K562 (cell line): ENCODE data around the gene ABI2. TPM values are rescaled to one million over a fixed set of nuclear protein-coding genes. Genes with fewer than 3 reads are reported as not detected.

ENCODE experiments used
- ATAC-seq: fragments of 200-7000 bp; cut with Tn5 transposase; 3 replicates; pipeline ENCODE4 v1.9.1; 2020; ENCODE audit warnings: moderate library complexity
- BruUV-seq: library from RNA; stranded (reverse); fragments of 400-500 nt; replicated peaks from 2 replicates; lab custom pipeline; 2021; lab: Mats Ljungman, UMichigan
- CTCF ChIA-PET: fragments of 300-600 bp; formaldehyde crosslinking; extraction: SDS; loops from one replicate; lab custom pipeline; 2021; ENCODE audit warnings: low intra/inter-chr PET ratio; lab: Yijun Ruan, JAX
- POLR2A ChIA-PET: fragments of 300-600, 350-650 bp; sonication (Branson Sonifier 250); formaldehyde crosslinking; extraction: SDS; loops from one replicate; lab custom pipeline; 2021; ENCODE audit warnings: antibody characterized with exemption, inconsistent platforms; lab: Yijun Ruan, JAX
- DNase-seq, 4 experiments: peaks; one replicate each; pipeline versions ENCODE4 v3.0.0 to v3.0.0-alpha.2; 2011 to 2018; ENCODE audit warnings: low spot score in 3 of 4, mixed read lengths in 3 of 4; ENCODE audit errors: extremely low read depth in 1 of 4
- FAIRE-seq: peaks from 2 replicates; lab custom pipeline; 2011; peaks lifted over from hg19 to GRCh38; lab: Jason Lieb, UNC
- H2AFZ ChIP-seq: 2 replicates; pipeline ENCODE4 v1.6.0; 2011; ENCODE audit warnings: low read depth, low read length, control low read depth, inconsistent platforms
- H3K27ac ChIP-seq: fragments of 200-600 bp; 3 replicates; pipeline ENCODE4 v1.8.0; 2011; ENCODE audit warnings: low read depth, mild to moderate bottlenecking, control low read depth, inconsistent platforms, low read length, moderate library complexity, mixed read lengths; ENCODE audit errors: extremely low read depth
- H3K27me3 ChIP-seq, 2 experiments: fragments of 300-600 bp in 1 of 2; 2 replicates in 1 of 2; 3 replicates in 1 of 2; pipeline versions ENCODE4 v1.6.0 to v1.8.0; 2011; ENCODE audit warnings: inconsistent platforms in 2 of 2, low read length in 2 of 2, mild to moderate bottlenecking in 1 of 2, mixed read lengths in 1 of 2, moderate library complexity in 1 of 2; ENCODE audit not compliant: control insufficient read depth in 2 of 2, insufficient read depth in 2 of 2
- H3K36me3 ChIP-seq: fragments of 300-600 bp; 3 replicates; pipeline ENCODE4 v1.8.0; 2011; ENCODE audit warnings: mild to moderate bottlenecking, low read length, inconsistent platforms; ENCODE audit not compliant: control insufficient read depth, insufficient read depth
- H3K4me1 ChIP-seq, 2 experiments: fragments of 200-600 bp in 1 of 2; replicated peaks in 1 of 2; 2 replicates in 1 of 2; 3 replicates in 1 of 2; pipeline versions ENCODE4 v1.5.1 to v1.8.0; 2011; ENCODE audit warnings: inconsistent platforms in 2 of 2, low read length in 2 of 2, mild to moderate bottlenecking in 1 of 2, mixed read lengths in 1 of 2, moderate library complexity in 1 of 2; ENCODE audit not compliant: control insufficient read depth in 2 of 2, insufficient read depth in 2 of 2
- H3K4me2 ChIP-seq: 2 replicates; pipeline ENCODE4 v1.6.1; 2011; ENCODE audit warnings: low read length, control low read depth, inconsistent platforms, mixed read lengths; ENCODE audit not compliant: insufficient read depth
- H3K4me3 ChIP-seq: fragments of 200-600 bp; sonication (generic), shearing (Covaris generic); 2 replicates; pipeline ENCODE4 v1.5.1; 2016; ENCODE audit warnings: control low read depth, inconsistent platforms
- H3K79me2 ChIP-seq: fragments of 200-600 bp; 3 replicates; pipeline ENCODE4 v1.8.0; 2011; ENCODE audit warnings: low read length, inconsistent platforms; ENCODE audit not compliant: control insufficient read depth, insufficient read depth
- H3K9ac ChIP-seq, 2 experiments: 2 replicates each; pipeline versions ENCODE4 v1.6.0 to v1.6.1; 2011; ENCODE audit warnings: low read depth in 2 of 2, low read length in 2 of 2, control low read depth in 1 of 2, inconsistent platforms in 1 of 2, mild to moderate bottlenecking in 1 of 2, mixed read lengths in 1 of 2; ENCODE audit not compliant: insufficient read depth in 1 of 2
- H3K9me1 ChIP-seq: one replicate; pipeline ENCODE4 v1.6.0; 2011; ENCODE audit warnings: inconsistent platforms, mild to moderate bottlenecking, low read length, moderate library complexity; ENCODE audit not compliant: control insufficient read depth, insufficient read depth
- H3K9me3 ChIP-seq: replicated peaks from 2 replicates; pipeline ENCODE4 v1.5.1; 2011; ENCODE audit warnings: low read depth, low read length, inconsistent platforms; ENCODE audit not compliant: control insufficient read depth, insufficient read depth
- H4K20me1 ChIP-seq: replicated peaks from 2 replicates; pipeline ENCODE4 v1.6.1; 2011; ENCODE audit warnings: low read length, inconsistent platforms, mixed read lengths; ENCODE audit not compliant: control insufficient read depth, insufficient read depth
- BRF2 ChIP-seq: IDR thresholded peaks from 3 replicates; pipeline ENCODE4 v1.6.1; 2011; ENCODE audit warnings: borderline replicate concordance, mild to moderate bottlenecking; ENCODE audit not compliant: insufficient read length, insufficient read depth
- ETV1 ChIP-seq: fragments of 450-650 bp; conservative IDR thresholded peaks from 2 replicates; pipeline ENCODE4 v1.6.1; 2016; ENCODE audit warnings: missing genetic modification characterization, control low read depth, low read depth, missing compliant biosample characterization
- FOXP4 ChIP-seq: sonication (generic); formaldehyde crosslinking; IDR thresholded peaks from 2 replicates; pipeline ENCODE4 v1.8.0; 2022; ENCODE audit warnings: mild to moderate bottlenecking, missing genetic modification reagents, borderline replicate concordance
- MTA2 ChIP-seq: fragments of 450-650 bp; IDR thresholded peaks from 2 replicates; pipeline ENCODE4 v1.6.1; 2016; ENCODE audit warnings: low read depth
- OTX1 ChIP-seq: fragments of 450-650 bp; formaldehyde crosslinking; IDR thresholded peaks from 2 replicates; pipeline ENCODE4 v1.4.0; 2022; ENCODE audit warnings: mild to moderate bottlenecking
- PHF8 ChIP-seq: fragments of 200-600 bp; sonication (generic); IDR thresholded peaks from 2 replicates; pipeline ENCODE4 v1.6.1; 2012; ENCODE audit warnings: mixed run types, mild to moderate bottlenecking, inconsistent platforms, low read length, moderate library complexity, borderline replicate concordance
- POLR3G ChIP-seq: IDR thresholded peaks from 2 replicates; pipeline ENCODE4 v1.6.1; 2011; ENCODE audit not compliant: insufficient read length, insufficient replicate concordance; ENCODE audit errors: extremely low read depth
- PTBP1 ChIP-seq: fragments of 200-400 bp; formaldehyde crosslinking; IDR thresholded peaks from 2 replicates; pipeline ENCODE4 v1.6.1; 2017; ENCODE audit warnings: low read depth, low read length
- PTRF ChIP-seq: fragments of 450-650 bp; IDR thresholded peaks from 2 replicates; pipeline ENCODE4 v1.6.1; 2016; ENCODE audit warnings: mild to moderate bottlenecking, missing genetic modification characterization, missing compliant biosample characterization
- STAT5A ChIP-seq: IDR thresholded peaks from 2 replicates; pipeline ENCODE4 v1.6.1; 2012; ENCODE audit warnings: low read length, inconsistent platforms, borderline replicate concordance
- TEAD2 ChIP-seq: fragments of 450-650 bp; IDR thresholded peaks from 2 replicates; pipeline ENCODE4 v1.6.1; 2016; ENCODE audit warnings: missing genetic modification characterization, control low read depth, missing compliant biosample characterization
- ZNF212 ChIP-seq: fragments of 450-650 bp; formaldehyde crosslinking; IDR thresholded peaks from 2 replicates; pipeline ENCODE4 v1.4.0; 2020; ENCODE audit warnings: mild to moderate bottlenecking
- ZNF444 ChIP-seq: fragments of 250-450 bp; sonication (Bioruptor Pico); IDR thresholded peaks from 2 replicates; pipeline ENCODE4 v1.4.0; 2020; ENCODE audit warnings: mild to moderate bottlenecking, moderate library complexity
- ZZZ3 ChIP-seq: fragments of 450-650 bp; IDR thresholded peaks from 2 replicates; pipeline ENCODE4 v1.6.1; 2016; ENCODE audit warnings: antibody characterized with exemption, mild to moderate bottlenecking, moderate library complexity
- WGBS: fragments of 100-300 bp; shearing (Covaris generic); methylation state at CpG from one replicate; pipeline ENCODE4 v1.1.6; 2016; ENCODE audit warnings: low coverage, mixed read lengths; ENCODE audit not compliant: insufficient coverage; ENCODE audit errors: missing lambda C conversion rate; 5-methylcytosine and 5-hydroxymethylcytosine counted together
- in situ Hi-C: fragments of 300-500 bp; cut with MboI; formaldehyde crosslinking; loops from 4 replicates; pipeline ENCODE4 v1.15.0; 2018; ENCODE audit warnings: inconsistent platforms, mixed read lengths
- intact Hi-C: fragments of 100-400 bp; cut with micrococcal nuclease; formaldehyde crosslinking; loops from 2 replicates; pipeline ENCODE4 v1.14.2; 2022
- polyA plus RNA-seq, 8 experiments: library from polyadenylated mRNA; depleted of rRNA in 4 of 8; stranded (reverse) in 5 of 8; unstranded in 3 of 8; fragments of >200 nt; fragmentation: Nextera tagmentation in 2 of 8; fragmentation: Illumina TruSeq in 1 of 8; extraction: Ambion mirVana in 2 of 8; extraction: Trizol in 1 of 8; gene quantifications; 2 replicates each; pipeline versions ENCODE4 v1.2.1 to v1.2.3, GENCODE V29; 2011 to 2014; ENCODE audit warnings: inconsistent platforms in 1 of 8, missing spikeins in 1 of 8
- total RNA-seq, 7 experiments: library from RNA; depleted of rRNA in 6 of 7; stranded (reverse); fragments of >200 nt in 6 of 7; fragmentation: Illumina TruSeq in 2 of 7; extraction: Trizol in 2 of 7; gene quantifications; 2 replicates each; pipeline versions ENCODE4 v1.2.1 to v1.2.3, GENCODE V29; 2011 to 2021; ENCODE audit warnings: low replicate concordance in 1 of 7

Gene ABI2
- total and polyA plus RNA-seq, 9 of the 15 experiments (the other 6 are each of a cell fraction or from before 2014, with no cell fraction given), result 5.3 to 24.3 (median 12.2) TPM

- POLR2A ChIA-PET, result interaction anchor here (0.7 kb wide), 1 partner anchor 353 kb away, joined by 3 read pairs; no protein-coding TSS in a partner anchor
- H3K79me2 ChIP-seq, result no peaks in the 10 kb centered on the region; the same call in 2 of the 3 replicates
- no TSS peak for BruUV-seq
- no peaks in the 10 kb centered on the region for H3K27me3 ChIP-seq
- CTCF ChIA-PET, result no interaction called here
- no peaks in the 10 kb centered on the region for H3K9me3 ChIP-seq
- H3K4me1 ChIP-seq, result no peaks in the 10 kb centered on the region; a peak in 1 of 5 replicates
- H4K20me1 ChIP-seq, result no peaks in the 10 kb centered on the region
- intact Hi-C loops, result no loop called here
- no peak for ATAC-seq
- TF ChIP-seq ZZZ3, result no peak
- no peak for TF ChIP-seq PTRF (tag)
- TF ChIP-seq POLR3G, result no peak
- no peak for TF ChIP-seq TEAD2 (tag)
- TF ChIP-seq ZNF444 (CRISPR knock-in tag), result no peak
- TF ChIP-seq MTA2, result no peak
- TF ChIP-seq ETV1 (tag), result no peak
- TF ChIP-seq OTX1 (CRISPR knock-in tag), result no peak
- no peak for TF ChIP-seq BRF2
- no peak for TF ChIP-seq FOXP4 (CRISPR knock-in tag)
- TF ChIP-seq STAT5A, result no peak
- TF ChIP-seq PTBP1, result no peak
- no peak for TF ChIP-seq PHF8
- no peak for TF ChIP-seq ZNF212 (CRISPR knock-in tag)
- no peak for DNase-seq
- H3K9me1 ChIP-seq, result no peaks in the 10 kb centered on the region
- FAIRE-seq, result no peak
- no peak overlapping the region for H3K4me3 ChIP-seq
- H3K36me3 ChIP-seq, result no peaks in the 10 kb centered on the region
- no peak overlapping the region for H2AFZ ChIP-seq
- H3K4me2 ChIP-seq, result no peak overlapping the region
- H3K27ac ChIP-seq, result no peak overlapping the region
- no peak overlapping the region for H3K9ac ChIP-seq
- WGBS, result 73% methylated on average over 2 of the region's 3 CpGs
- in situ Hi-C loops, result no loop called here
Measured at GRCh38 chr2:203354966-203355365, 26.8 kb downstream of the ABI2 start.
